ENCODE measurements around the gene CCR9. TPM values are rescaled to one million over a fixed set of nuclear protein-coding genes. Genes with fewer than 3 reads are reported as not detected.

The CCR9 gene
- total and polyA plus RNA-seq, 12 donors, result not detected

DNA sequence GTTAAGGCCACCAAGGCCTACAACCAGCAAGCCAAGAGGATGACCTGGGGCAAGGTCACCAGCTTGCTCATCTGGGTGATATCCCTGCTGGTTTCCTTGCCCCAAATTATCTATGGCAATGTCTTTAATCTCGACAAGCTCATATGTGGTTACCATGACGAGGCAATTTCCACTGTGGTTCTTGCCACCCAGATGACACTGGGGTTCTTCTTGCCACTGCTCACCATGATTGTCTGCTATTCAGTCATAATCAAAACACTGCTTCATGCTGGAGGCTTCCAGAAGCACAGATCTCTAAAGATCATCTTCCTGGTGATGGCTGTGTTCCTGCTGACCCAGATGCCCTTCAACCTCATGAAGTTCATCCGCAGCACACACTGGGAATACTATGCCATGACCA, 60.5 kb downstream of the CCR9 start:
- Histone ChIP-seq H3K36me3 (peaks cover 0 to 93% (median 55%) of the 10 kb centered on the region in 9 donors), H3K27ac (peak overlapping the region in 2 of 10 donors; percentile 7 to 23), H3K4me3 (no peak overlapping the region), H3K4me1 (peaks cover 0 to 25% (median 9%) of the 10 kb centered on the region in 9 donors), H3K9me3 (no peaks in the 10 kb centered on the region), H3K27me3 (no peaks in the 10 kb centered on the region)
- DNase-seq (no peak), ATAC-seq (no peak)
- intact Hi-C loops (cut with DNase I), result no loop called here
- 94 to 98% methylated on average over 3 of the region's 3 CpGs for WGBS, 2 donors
- TF ChIP-seq, protein P1, sequence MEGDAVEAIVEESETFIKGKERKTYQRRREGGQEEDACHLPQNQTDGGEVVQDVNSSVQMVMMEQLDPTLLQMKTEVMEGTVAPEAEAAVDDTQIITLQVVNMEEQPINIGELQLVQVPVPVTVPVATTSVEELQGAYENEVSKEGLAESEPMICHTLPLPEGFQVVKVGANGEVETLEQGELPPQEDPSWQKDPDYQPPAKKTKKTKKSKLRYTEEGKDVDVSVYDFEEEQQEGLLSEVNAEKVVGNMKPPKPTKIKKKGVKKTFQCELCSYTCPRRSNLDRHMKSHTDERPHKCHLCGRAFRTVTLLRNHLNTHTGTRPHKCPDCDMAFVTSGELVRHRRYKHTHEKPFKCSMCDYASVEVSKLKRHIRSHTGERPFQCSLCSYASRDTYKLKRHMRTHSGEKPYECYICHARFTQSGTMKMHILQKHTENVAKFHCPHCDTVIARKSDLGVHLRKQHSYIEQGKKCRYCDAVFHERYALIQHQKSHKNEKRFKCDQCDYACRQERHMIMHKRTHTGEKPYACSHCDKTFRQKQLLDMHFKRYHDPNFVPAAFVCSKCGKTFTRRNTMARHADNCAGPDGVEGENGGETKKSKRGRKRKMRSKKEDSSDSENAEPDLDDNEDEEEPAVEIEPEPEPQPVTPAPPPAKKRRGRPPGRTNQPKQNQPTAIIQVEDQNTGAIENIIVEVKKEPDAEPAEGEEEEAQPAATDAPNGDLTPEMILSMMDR (IDR thresholded peaks at IDR 0.05), result no peak

DNA sequence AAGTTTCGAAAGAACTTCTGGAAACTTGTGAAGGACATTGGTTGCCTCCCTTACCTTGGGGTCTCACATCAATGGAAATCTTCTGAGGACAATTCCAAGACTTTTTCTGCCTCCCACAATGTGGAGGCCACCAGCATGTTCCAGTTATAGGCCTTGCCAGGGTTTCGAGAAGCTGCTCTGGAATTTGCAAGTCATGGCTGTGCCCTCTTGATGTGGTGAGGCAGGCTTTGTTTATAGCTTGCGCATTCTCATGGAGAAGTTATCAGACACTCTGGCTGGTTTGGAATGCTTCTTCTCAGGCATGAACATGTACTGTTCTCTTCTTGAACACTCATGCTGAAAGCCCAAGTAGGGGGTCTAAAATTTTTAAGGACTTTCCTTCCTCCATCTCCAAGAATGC, 61.0 kb downstream of the CCR9 start:
- ATAC-seq (peak in 1 of 8 donors; percentile 39), DNase-seq (no peak)
- Histone ChIP-seq H3K36me3 (peaks cover 0 to 97% (median 60%) of the 10 kb centered on the region in 9 donors), H3K27ac (peak overlapping the region in 2 of 10 donors; percentile 7 to 23), H3K27me3 (no peaks in the 10 kb centered on the region), H3K9me3 (no peaks in the 10 kb centered on the region), H3K4me3 (no peak overlapping the region), H3K4me1 (peaks cover 0 to 22% (median 7%) of the 10 kb centered on the region in 9 donors)
- TF ChIP-seq, protein P1 (IDR thresholded peaks at IDR 0.05), result no peak
- intact Hi-C loops (cut with DNase I), result no loop called here
- 80 to 85% methylated on average over 3 of the region's 3 CpGs for WGBS, 2 donors

DNA sequence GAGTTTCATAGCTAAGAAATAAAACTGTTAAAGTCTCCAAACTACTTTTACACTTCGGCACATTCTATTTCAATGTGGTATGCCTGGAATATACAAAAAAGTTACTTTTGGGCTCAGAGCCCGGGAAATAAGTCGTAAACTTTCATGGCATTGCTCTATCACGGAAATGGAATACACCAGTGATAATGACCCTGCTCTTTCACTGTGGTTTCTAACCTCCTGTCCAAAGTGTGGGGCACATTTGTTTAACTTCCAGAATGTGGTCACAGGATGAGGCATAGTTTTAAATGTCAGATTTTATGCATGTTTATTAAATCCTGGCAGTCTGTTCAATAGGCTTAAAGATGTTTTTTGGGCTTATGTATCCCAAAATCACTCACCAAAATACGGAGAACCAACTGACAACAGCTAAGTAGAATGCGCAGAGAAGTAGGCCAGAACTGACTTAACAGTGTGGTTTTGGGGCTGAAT, 62.0 kb downstream of the CCR9 start:
- H3K27me3 ChIP-seq, result no peaks in the 10 kb centered on the region
- 88 to 93% methylated on average over 6 of the region's 6 CpGs for WGBS, 2 donors
- no peak overlapping the region for H3K4me3 ChIP-seq
- DNase-seq (no peak), ATAC-seq (no peak)
- peaks cover 0 to 99% (median 67%) of the 10 kb centered on the region in 9 donors for H3K36me3 ChIP-seq
- no peaks in the 10 kb centered on the region for H3K9me3 ChIP-seq
- intact Hi-C loops (cut with DNase I), result no loop called here
- peak overlapping the region in 1 of 10 donors; percentile 80 for H3K27ac ChIP-seq
- TF ChIP-seq, protein P1 (IDR thresholded peaks at IDR 0.05), result no peak
- H3K4me1 ChIP-seq, result peaks cover 0 to 18% (median 0%) of the 10 kb centered on the region in 9 donors

DNA sequence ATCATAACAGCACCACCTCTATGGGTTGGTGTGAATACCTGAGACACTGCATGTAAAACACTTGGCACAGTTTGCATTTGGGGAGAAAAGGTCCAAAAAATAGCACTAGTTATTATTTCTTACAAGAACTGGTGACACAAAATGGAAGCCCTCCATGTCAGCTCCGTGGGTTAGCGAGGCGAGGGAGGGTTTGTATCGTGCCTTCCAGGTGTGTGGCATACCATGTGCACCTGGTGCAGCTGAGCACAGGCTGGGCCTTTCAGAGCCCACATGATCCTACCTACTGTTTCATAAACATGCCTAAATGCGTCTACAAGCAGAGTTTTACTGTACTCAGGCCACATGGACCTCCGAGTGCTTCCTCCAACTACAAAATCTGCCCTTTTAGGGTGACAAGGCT, 62.5 kb downstream of the CCR9 start:
- intact Hi-C loops (cut with DNase I), result no loop called here
- Histone ChIP-seq H3K4me3 (no peak overlapping the region), H3K27ac (peak overlapping the region in 1 of 10 donors; percentile 80), H3K4me1 (peaks cover 0 to 18% (median 0%) of the 10 kb centered on the region in 9 donors), H3K36me3 (peaks cover 0 to 99% (median 70%) of the 10 kb centered on the region in 9 donors), H3K9me3 (no peaks in the 10 kb centered on the region), H3K27me3 (no peaks in the 10 kb centered on the region)
- 96 to 98% methylated on average over 6 of the region's 6 CpGs for WGBS, 2 donors
- no peak for ATAC-seq
- DNase-seq, result no peak
- TF ChIP-seq, protein P1 (IDR thresholded peaks at IDR 0.05), result no peak

All from heart right ventricle (tissue), 16 donors.